Measurements from ENCODE around the gene FAM53B. TPM values are rescaled to one million over a fixed set of nuclear protein-coding genes. Genes with fewer than 3 reads are reported as not detected.

FAM53B gene
- total RNA-seq, 4 donors from 2014 or later = 21.9 to 42.6 (median 32.2) TPM

- no peak for DNase-seq (ENCODE audit: low spot score)
Measured at GRCh38 chr10:124574456-124575070, 169.6 kb downstream of the FAM53B start.

GRCh38 chr10:124573726-124574455 lies 170.3 kb downstream of the FAM53B start:
- DNase-seq (ENCODE audit: low spot score) (no peak), ATAC-seq (ENCODE audit: low FRiP score) (no peak)
- no peak for TF ChIP-seq CTCF (IDR thresholded peaks at IDR 0.05)

More at GRCh38 chr10:124574456-124575070, 169.6 kb downstream of the FAM53B start:
- TF ChIP-seq CTCF (IDR thresholded peaks at IDR 0.05) = no peak
- no peak for ATAC-seq (ENCODE audit: low FRiP score)

GRCh38 chr10:124572751-124573150 lies 171.4 kb downstream of the FAM53B start:
- DNase-seq (ENCODE audit: low spot score) = no peak
- no peak for ATAC-seq (ENCODE audit: low FRiP score)
- no peak for TF ChIP-seq CTCF (IDR thresholded peaks at IDR 0.05)

GRCh38 chr10:124570646-124571045 lies 173.5 kb downstream of the FAM53B start:
- ATAC-seq (ENCODE audit: low FRiP score) (no peak), DNase-seq (ENCODE audit: low spot score) (no peak)
- no peak for TF ChIP-seq CTCF (IDR thresholded peaks at IDR 0.05)

- DNase-seq (ENCODE audit: low spot score) = no peak
- TF ChIP-seq CTCF (IDR thresholded peaks at IDR 0.05) = no peak
- no peak for ATAC-seq (ENCODE audit: low FRiP score)
Measured at GRCh38 chr10:124569623-124570470, 174.3 kb downstream of the FAM53B start.

Small RNAs within 50 kb of the gene (small RNA-seq; reads per million reads assigned to genes)
- gene RF00019 = not detected

Other genes with a start within 250 kb of the FAM53B start
- 10 to 100 TPM; 10.6 to 16.8 (median 13.3) TPM for gene EEF1AKMT2, start 47.5 kb upstream of the FAM53B start, total RNA-seq
- 10 to 100 TPM in 3 of 4 donors, 1 to 10 TPM in 1; 9.8 to 13.0 (median 11.3) TPM for gene ABRAXAS2, start 57.4 kb upstream of the FAM53B start, total RNA-seq
- gene ZRANB1, start 197.7 kb upstream of the FAM53B start, total RNA-seq = 10 to 100 TPM; 25.9 to 34.2 (median 34.1) TPM

All from omental fat pad (tissue), 4 donors.